Activated T-cell treated with anti-CD3 and anti-CD28 coated beads for 48 hours (primary cell): ENCODE data around the gene ADGRG3.
A peak's percentile ranks its signal among the peaks of the same experiment; 100 is the strongest.

Experiments used
- DNase-seq: peaks from one replicate; pipeline ENCODE4 v3.0.0-alpha.2; 2020; ENCODE audit warnings: low read depth

Gene ADGRG3

GRCh38 chr16:57668263-57668571 lies at the start of gene ADGRG3:
TSS of gene ADGRG3 (plus strand) at chr16:57668306. CDS start at chr16:57668348, 42 bp downstream.
- DNase-seq = no peak

GRCh38 chr16:57619133-57619605 lies 48.9 kb upstream of the ADGRG3 start:
- no peak for DNase-seq

GRCh38 chr16:57619606-57620334 lies 48.3 kb upstream of the ADGRG3 start:
- DNase-seq = no peak

- no peak for DNase-seq
Observed at GRCh38 chr16:57620335-57621231, 47.5 kb upstream of the ADGRG3 start.

- DNase-seq = no peak
Observed at GRCh38 chr16:57621521-57622271, 46.4 kb upstream of the ADGRG3 start.

GRCh38 chr16:57622361-57623250 lies 45.5 kb upstream of the ADGRG3 start:
- no peak for DNase-seq

- DNase-seq = no peak
Observed at GRCh38 chr16:57623251-57624043, 44.7 kb upstream of the ADGRG3 start.

- no peak for DNase-seq
Observed at GRCh38 chr16:57624044-57624688, 43.9 kb upstream of the ADGRG3 start.

GRCh38 chr16:57624806-57625500 lies 43.2 kb upstream of the ADGRG3 start:
- DNase-seq = no peak

GRCh38 chr16:57626420-57627170 lies 41.5 kb upstream of the ADGRG3 start:
- no peak for DNase-seq

- no peak for DNase-seq
Observed at GRCh38 chr16:57627184-57627871, 40.8 kb upstream of the ADGRG3 start.

GRCh38 chr16:57628008-57628781 lies 39.9 kb upstream of the ADGRG3 start, which contains the start of gene ADGRG1:
TSS of gene ADGRG1 (plus strand) at chr16:57628630. CDS start at chr16:57650288, 21,658 bp downstream.
- peak; percentile 62 for DNase-seq

- no peak for DNase-seq
Observed at GRCh38 chr16:57628783-57629293, 39.3 kb upstream of the ADGRG3 start.

- no peak for DNase-seq
Observed at GRCh38 chr16:57629516-57630406, 38.3 kb upstream of the ADGRG3 start.

GRCh38 chr16:57630407-57630797 lies 37.7 kb upstream of the ADGRG3 start:
- DNase-seq = no peak
